ENCODE results near the gene DLEC1.

Gene DLEC1

GRCh38 chr3:38136777-38137614, 98.0 kb downstream of the DLEC1 start, which contains the start of gene ACAA1:
ACAA1 (minus strand) TSS chr3:38137127; CDS start chr3:38137035, 92 bp downstream.
- DNase-seq (ENCODE audit: low read depth in 2 of 2), result peak; percentile 96 to 97

- DNase-seq (ENCODE audit: low read depth in 2 of 2), result no peak
Observed at GRCh38 chr3:38137615-38138348, 98.8 kb downstream of the DLEC1 start.

- DNase-seq (ENCODE audit: low read depth in 2 of 2), result peak; percentile 79
Observed at GRCh38 chr3:38138349-38139190, 99.6 kb downstream of the DLEC1 start, which contains the start of gene MYD88. MYD88 (plus strand) TSS chr3:38138661; CDS start chr3:38138701, 40 bp downstream.

GRCh38 chr3:38139191-38139590, 100.2 kb downstream of the DLEC1 start:
- DNase-seq (ENCODE audit: low read depth in 2 of 2), result no peak

- DNase-seq (ENCODE audit: low read depth in 2 of 2), result no peak
Observed at GRCh38 chr3:38139652-38140051, 100.6 kb downstream of the DLEC1 start.

- no peak for DNase-seq (ENCODE audit: low read depth in 2 of 2)
Observed at GRCh38 chr3:38140326-38141172, 101.5 kb downstream of the DLEC1 start.

GRCh38 chr3:38141173-38141951, 102.4 kb downstream of the DLEC1 start:
- DNase-seq (ENCODE audit: low read depth in 2 of 2), result no peak

- DNase-seq (ENCODE audit: low read depth in 2 of 2), result no peak
Observed at GRCh38 chr3:38141952-38142273, 102.9 kb downstream of the DLEC1 start.

GRCh38 chr3:38142959-38143358, 104.0 kb downstream of the DLEC1 start:
- DNase-seq (ENCODE audit: low read depth in 2 of 2), result no peak

- no peak for DNase-seq (ENCODE audit: low read depth in 2 of 2)
Observed at GRCh38 chr3:38143511-38143910, 104.5 kb downstream of the DLEC1 start.

- no peak for DNase-seq (ENCODE audit: low read depth in 2 of 2)
Observed at GRCh38 chr3:38146504-38146903, 107.5 kb downstream of the DLEC1 start.

- no peak for DNase-seq (ENCODE audit: low read depth in 2 of 2)
Observed at GRCh38 chr3:38147421-38147820, 108.4 kb downstream of the DLEC1 start.

GRCh38 chr3:38148311-38148882, 109.4 kb downstream of the DLEC1 start:
- DNase-seq (ENCODE audit: low read depth in 2 of 2), result no peak

- DNase-seq (ENCODE audit: low read depth in 2 of 2), result no peak
Observed at GRCh38 chr3:38149708-38150107, 110.7 kb downstream of the DLEC1 start.

- no peak for DNase-seq (ENCODE audit: low read depth in 2 of 2)
Observed at GRCh38 chr3:38150780-38151528, 111.9 kb downstream of the DLEC1 start.

- DNase-seq (ENCODE audit: low read depth in 2 of 2), result no peak
Observed at GRCh38 chr3:38151667-38152265, 112.8 kb downstream of the DLEC1 start.

GRCh38 chr3:38152609-38153008, 113.6 kb downstream of the DLEC1 start:
- DNase-seq (ENCODE audit: low read depth in 2 of 2), result no peak

- no peak for DNase-seq (ENCODE audit: low read depth in 2 of 2)
Observed at GRCh38 chr3:38153221-38153620, 114.2 kb downstream of the DLEC1 start.

GRCh38 chr3:38154033-38154494, 115.1 kb downstream of the DLEC1 start:
- no peak for DNase-seq (ENCODE audit: low read depth in 2 of 2)
